Epithelial cell of proximal tubule (primary cell): ENCODE results near the gene PLIN4. TPM values are rescaled to one million over a fixed set of nuclear protein-coding genes. Genes with fewer than 3 reads are reported as not detected.
A peak's percentile ranks its signal among the peaks of the same experiment; 100 is the strongest.

Source experiments
- DNase-seq: peaks from one replicate; pipeline ENCODE4 v3.0.0-alpha.2; 2011; ENCODE audit warnings: low read depth
- H3K4me3 ChIP-seq: 2 replicates; pipeline ENCODE4 v1.5.1; 2011; ENCODE audit warnings: low read depth, mild to moderate bottlenecking, low read length
- CTCF ChIP-seq: conservative IDR thresholded peaks from 2 replicates; pipeline ENCODE4 v1.5.1; 2012; ENCODE audit warnings: low read depth, mild to moderate bottlenecking, low read length
- total RNA-seq: library from RNA; depleted of rRNA; stranded (reverse); fragments of >200 nt; gene quantifications from 2 replicates; pipeline ENCODE4 v1.2.3, GENCODE V29; 2015

The PLIN4 gene
- total RNA-seq, 1 donor from 2014 or later: not detected

- H3K4me3 ChIP-seq: no peak overlapping the region
- DNase-seq: no peak
- TF ChIP-seq CTCF: peak; percentile 32
Observed at GRCh38 chr19:4557144-4557970, 39.1 kb upstream of the PLIN4 start.

DNA sequence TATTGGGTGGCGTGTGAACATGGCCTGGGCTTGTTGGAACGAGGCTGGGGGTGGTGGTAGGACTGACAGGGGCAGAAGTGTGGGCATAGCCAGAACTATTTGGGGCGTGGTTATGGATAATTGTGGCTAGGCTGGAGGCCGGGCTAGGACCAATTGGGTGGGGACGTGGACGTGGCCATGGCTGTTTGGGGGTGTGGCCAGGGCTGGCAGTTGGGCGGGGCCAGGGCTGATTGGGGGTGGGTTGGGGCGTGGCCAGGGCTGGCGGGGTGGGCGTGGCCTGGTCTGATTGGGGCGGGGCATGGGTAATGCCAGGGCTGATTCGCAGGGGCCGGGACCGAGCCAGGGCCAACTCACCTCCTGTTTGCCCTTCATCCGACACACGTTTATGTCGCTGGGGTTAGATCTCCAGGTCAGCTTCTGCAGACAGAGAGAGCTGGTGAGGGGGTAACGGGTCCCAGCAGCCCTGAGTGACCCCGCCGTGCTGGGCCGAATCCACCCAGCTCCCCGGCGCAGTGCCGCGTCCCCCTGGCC, 38.4 kb upstream of the PLIN4 start:
- no peak for TF ChIP-seq CTCF
- no peak overlapping the region for H3K4me3 ChIP-seq
- no peak for DNase-seq

DNA sequence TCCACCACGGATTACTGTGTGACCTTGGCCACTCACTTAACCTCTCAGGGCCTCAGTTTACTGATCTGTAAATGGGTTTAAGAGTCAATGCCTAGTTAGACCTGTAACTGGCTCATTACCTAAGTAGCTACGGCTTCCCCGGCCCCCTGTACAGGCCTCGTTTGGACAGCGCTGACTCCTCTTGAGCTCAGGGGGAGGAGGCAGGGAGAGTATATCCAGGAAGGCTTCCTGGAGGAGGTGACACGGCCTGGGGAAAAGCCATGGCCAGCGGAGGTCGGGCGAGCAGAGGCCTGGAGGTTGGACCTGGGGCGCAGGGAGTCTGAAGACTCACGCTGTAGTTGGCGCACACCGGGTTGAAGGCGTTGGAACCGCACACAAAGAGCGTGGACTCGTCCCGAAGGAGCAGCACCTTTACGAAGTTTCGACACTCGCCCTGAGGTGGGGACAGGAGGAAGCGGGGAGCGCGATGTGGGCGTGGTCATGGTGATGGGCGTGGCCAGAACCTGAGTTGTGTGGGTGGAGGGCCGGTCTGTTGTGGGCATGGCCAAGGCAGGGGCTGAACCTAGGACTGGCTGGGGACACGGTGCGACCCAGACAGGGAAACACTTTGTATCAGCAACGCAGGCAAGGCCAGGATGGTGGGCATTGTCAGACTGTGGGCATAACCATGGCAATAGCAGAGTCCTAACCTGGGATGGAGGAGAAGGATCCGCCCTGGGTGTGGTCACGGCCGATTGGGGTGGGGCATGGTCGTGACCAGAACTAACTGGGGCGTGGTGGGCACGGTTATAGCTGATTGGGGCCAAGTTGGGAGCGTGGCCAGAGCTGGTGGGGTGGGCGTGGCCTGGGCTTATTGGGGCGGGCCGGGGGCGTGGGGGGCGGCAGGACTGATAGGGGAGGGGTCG, 37.6 kb upstream of the PLIN4 start:
- TF ChIP-seq CTCF: no peak
- H3K4me3 ChIP-seq: no peak overlapping the region
- DNase-seq: no peak

- H3K4me3 ChIP-seq: no peak overlapping the region
- no peak for DNase-seq
- no peak for TF ChIP-seq CTCF
Observed at GRCh38 chr19:4554717-4555116, 36.4 kb upstream of the PLIN4 start.

DNA sequence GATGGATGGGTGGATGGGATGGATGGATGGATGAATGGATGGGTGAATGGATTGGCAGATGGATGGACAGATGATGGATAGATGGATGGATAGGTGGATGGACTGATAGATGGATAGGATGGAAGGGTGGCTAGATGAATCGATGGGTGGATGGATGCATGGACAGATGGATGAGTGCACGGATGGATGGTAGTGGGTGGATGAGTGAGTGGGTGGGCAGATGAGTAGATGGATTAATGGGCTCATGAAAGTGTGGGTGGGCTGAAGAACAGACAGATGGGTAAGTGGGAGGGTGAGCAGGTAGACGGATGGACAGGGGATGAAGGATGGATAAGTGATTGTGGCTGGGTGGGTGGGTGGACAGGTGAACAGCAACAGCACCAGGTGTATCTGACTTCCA, 35.5 kb upstream of the PLIN4 start:
- H3K4me3 ChIP-seq: no peak overlapping the region
- no peak for DNase-seq
- TF ChIP-seq CTCF: no peak

DNA sequence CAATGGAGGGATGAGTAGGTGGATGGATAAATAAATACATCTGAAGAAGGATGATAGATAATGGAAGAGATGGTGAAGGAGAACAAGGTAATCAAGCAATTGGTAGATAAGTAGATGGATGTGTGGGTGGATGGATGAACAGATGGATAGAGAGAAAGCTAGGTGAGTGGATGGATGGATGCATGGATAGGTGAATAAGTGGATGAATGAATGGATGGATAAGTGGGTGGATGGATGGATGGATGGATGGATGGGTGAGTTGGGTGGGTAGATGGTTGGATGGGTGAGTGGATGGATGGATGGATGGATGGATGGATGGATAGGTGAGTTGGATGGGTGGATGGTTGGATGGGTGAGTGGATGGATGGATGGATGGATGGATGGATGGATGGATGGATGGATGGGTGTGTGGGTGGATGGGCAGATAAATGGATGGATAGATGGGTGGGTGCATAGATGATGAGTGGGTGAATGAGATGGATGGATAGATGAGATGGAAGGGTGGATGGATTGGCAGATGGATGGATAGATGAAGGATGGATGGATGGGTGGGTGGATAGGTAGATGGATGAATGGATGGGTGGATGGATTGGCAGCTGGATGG, 34.9 kb upstream of the PLIN4 start:
- no peak overlapping the region for H3K4me3 ChIP-seq

More for the DNA sequence above, 34.9 kb upstream of the PLIN4 start:
- TF ChIP-seq CTCF: no peak
- DNase-seq: no peak
